Lung (tissue), 12 donors: ENCODE data around the gene NIN. TPM values are rescaled to one million over a fixed set of nuclear protein-coding genes. Genes with fewer than 3 reads are reported as not detected.

Experiments
- ATAC-seq: fragments of 200-7000 bp; cut with Tn5 transposase; one replicate; pipeline ENCODE4 v1.9.1; 2020; ENCODE audit warnings: moderate number of reproducible peaks; ENCODE audit not compliant: insufficient read depth, low FRiP score
- DNase-seq, 3 donors: peaks; one replicate each; pipeline ENCODE4 v3.0.0-alpha.2; 2013 to 2017
- H3K27ac ChIP-seq, 2 donors: one replicate each; pipeline ENCODE4 v1.5.1; 2013; ENCODE audit warnings: mild to moderate bottlenecking in 2 of 2, moderate library complexity in 2 of 2, control low read depth in 1 of 2, inconsistent platforms in 1 of 2, low read depth in 1 of 2, low read length in 1 of 2
- H3K27me3 ChIP-seq, 3 donors: one replicate each; pipeline ENCODE4 v1.5.1; 2013; ENCODE audit warnings: low read length in 2 of 3; ENCODE audit not compliant: control insufficient read depth in 3 of 3, insufficient read depth in 3 of 3
- H3K36me3 ChIP-seq, 4 donors: one replicate each; pipeline ENCODE4 v1.5.1; 2013; ENCODE audit warnings: low read length in 4 of 4, mild to moderate bottlenecking in 1 of 4, moderate library complexity in 1 of 4; ENCODE audit not compliant: control insufficient read depth in 4 of 4, insufficient read depth in 4 of 4
- H3K4me1 ChIP-seq, 5 donors: one replicate each; pipeline ENCODE4 v1.5.1; 2013; ENCODE audit warnings: low read length in 5 of 5, mild to moderate bottlenecking in 2 of 5, moderate library complexity in 1 of 5; ENCODE audit not compliant: control insufficient read depth in 5 of 5, insufficient read depth in 5 of 5
- H3K4me3 ChIP-seq: one replicate; pipeline ENCODE4 v1.5.1; 2013; ENCODE audit warnings: mild to moderate bottlenecking, control low read depth, moderate library complexity
- H3K9ac ChIP-seq, 2 donors: one replicate each; pipeline ENCODE4 v1.5.1; 2013; ENCODE audit warnings: low read length in 2 of 2, control low read depth in 1 of 2; ENCODE audit not compliant: insufficient read depth in 1 of 2
- H3K9me3 ChIP-seq, 4 donors: one replicate each; pipeline ENCODE4 v1.5.1; 2013; ENCODE audit warnings: low read length in 3 of 4, mild to moderate bottlenecking in 1 of 4, moderate library complexity in 1 of 4; ENCODE audit not compliant: control insufficient read depth in 4 of 4, insufficient read depth in 3 of 4
- CTCF ChIP-seq: IDR thresholded peaks from 2 replicates; pipeline ENCODE4 v1.5.1; 2012; ENCODE audit warnings: mild to moderate bottlenecking; ENCODE audit errors: control extremely low read depth, extremely low read depth
- WGBS, 2 donors: extraction: QIAGEN DNeasy Blood & Tissue Kit; methylation state at CpG; one replicate each; pipeline ENCODE4 v1.1.7; 2013; 5-methylcytosine and 5-hydroxymethylcytosine counted together
- polyA plus RNA-seq, 2 donors: library from polyadenylated mRNA; stranded (reverse); fragments of 200-250 nt; gene quantifications; one replicate each; pipeline ENCODE4 v1.2.1, GENCODE V29; 2013
- total RNA-seq, 2 donors: library from RNA; depleted of rRNA in 1 of 2; stranded (reverse); fragments of >200 nt in 1 of 2; gene quantifications; one replicate each; pipeline ENCODE4 v1.2.1, GENCODE V29; 2014 to 2021
- donor health status: control.
- donor health status: control.
- donor health status: Bipolar disorder and iron deficiency.
- donor health status: healthy.
- donor health status: DM: yes; HTN: yes; CAD: no.

Gene NIN
- total and polyA plus RNA-seq, 4 donors = 5.2 to 38.6 (median 24.2) TPM

- no peaks in the 10 kb centered on the region for H3K9me3 ChIP-seq
- WGBS, 2 donors = 66 to 67% methylated on average over 4 of the region's 4 CpGs
- no peak overlapping the region for H3K9ac ChIP-seq
- peaks cover 0 to 3% (median 0%) of the 10 kb centered on the region in 3 donors for H3K27me3 ChIP-seq
- no peak for DNase-seq
- no peak overlapping the region for H3K4me3 ChIP-seq
- no peak for ATAC-seq
- H3K27ac ChIP-seq = no peak overlapping the region
- peaks cover 0 to 16% (median 0%) of the 10 kb centered on the region in 5 donors for H3K4me1 ChIP-seq
- no peaks in the 10 kb centered on the region for H3K36me3 ChIP-seq
- no peak for TF ChIP-seq CTCF
These were observed 31.1 kb upstream of the NIN start for GRCh38 chr14:50862036-50862570.

- peak; percentile 91 to 92 (median 91) for DNase-seq
- TF ChIP-seq CTCF = peak; percentile 77
- H3K27ac ChIP-seq = no peak overlapping the region
These were observed 29.6 kb upstream of the NIN start for GRCh38 chr14:50860478-50861086.

GRCh38 chr14:50859296-50859624, 28.3 kb upstream of the NIN start:
- ATAC-seq (no peak), DNase-seq (no peak)
- TF ChIP-seq CTCF = no peak
- Histone ChIP-seq H3K27ac (no peak overlapping the region), H3K9ac (no peak overlapping the region), H3K27me3 (peaks cover 0 to 3% (median 0%) of the 10 kb centered on the region in 3 donors), H3K9me3 (no peaks in the 10 kb centered on the region), H3K36me3 (no peaks in the 10 kb centered on the region), H3K4me3 (no peak overlapping the region), H3K4me1 (peaks cover 0 to 12% (median 0%) of the 10 kb centered on the region in 5 donors)
- WGBS, 2 donors = 0 to 13% methylated on average over 1 of the region's 1 CpG

More at GRCh38 chr14:50860478-50861086, 29.6 kb upstream of the NIN start:
- Histone ChIP-seq H3K9ac (peak overlapping the region in 1 of 2 donors; percentile 84), H3K27me3 (peaks cover 0 to 3% (median 0%) of the 10 kb centered on the region in 3 donors), H3K4me1 (peaks cover 0 to 15% (median 0%) of the 10 kb centered on the region in 5 donors), H3K9me3 (no peaks in the 10 kb centered on the region), H3K36me3 (no peaks in the 10 kb centered on the region), H3K4me3 (no peak overlapping the region)
- 6% methylated on average over 6 of the region's 6 CpGs for WGBS, 2 donors
- ATAC-seq = peak; percentile 84
